ENCODE measurements around the gene UBE2Q1.

DNA sequence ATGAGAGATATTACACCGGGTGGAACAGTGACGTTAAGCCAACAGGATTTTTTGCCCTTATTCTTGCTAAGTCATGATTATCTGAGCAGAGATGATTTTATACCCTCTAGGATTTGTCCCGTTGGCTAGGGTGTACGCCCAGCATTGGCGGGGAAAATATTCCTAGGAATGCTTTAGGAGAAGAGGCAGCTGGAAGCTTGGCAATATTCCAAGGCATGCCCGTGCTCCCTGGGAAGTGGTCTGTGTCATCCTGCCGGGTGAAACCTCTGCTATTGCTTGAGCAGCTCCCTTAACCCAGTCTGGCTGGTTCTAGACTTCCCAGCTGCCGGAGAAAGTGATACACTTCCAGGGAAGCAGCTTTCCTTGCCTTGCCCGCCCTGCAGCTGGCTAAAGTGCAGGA is 25.3 kb upstream of the UBE2Q1 start:
- TF ChIP-seq, protein P1, sequence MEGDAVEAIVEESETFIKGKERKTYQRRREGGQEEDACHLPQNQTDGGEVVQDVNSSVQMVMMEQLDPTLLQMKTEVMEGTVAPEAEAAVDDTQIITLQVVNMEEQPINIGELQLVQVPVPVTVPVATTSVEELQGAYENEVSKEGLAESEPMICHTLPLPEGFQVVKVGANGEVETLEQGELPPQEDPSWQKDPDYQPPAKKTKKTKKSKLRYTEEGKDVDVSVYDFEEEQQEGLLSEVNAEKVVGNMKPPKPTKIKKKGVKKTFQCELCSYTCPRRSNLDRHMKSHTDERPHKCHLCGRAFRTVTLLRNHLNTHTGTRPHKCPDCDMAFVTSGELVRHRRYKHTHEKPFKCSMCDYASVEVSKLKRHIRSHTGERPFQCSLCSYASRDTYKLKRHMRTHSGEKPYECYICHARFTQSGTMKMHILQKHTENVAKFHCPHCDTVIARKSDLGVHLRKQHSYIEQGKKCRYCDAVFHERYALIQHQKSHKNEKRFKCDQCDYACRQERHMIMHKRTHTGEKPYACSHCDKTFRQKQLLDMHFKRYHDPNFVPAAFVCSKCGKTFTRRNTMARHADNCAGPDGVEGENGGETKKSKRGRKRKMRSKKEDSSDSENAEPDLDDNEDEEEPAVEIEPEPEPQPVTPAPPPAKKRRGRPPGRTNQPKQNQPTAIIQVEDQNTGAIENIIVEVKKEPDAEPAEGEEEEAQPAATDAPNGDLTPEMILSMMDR (IDR thresholded peaks at IDR 0.05; ENCODE audit: control extremely low read depth in 1 of 3, insufficient read depth in 1 of 3, low read depth in 1 of 3, low read length in 3 of 3): no peak
- TF ChIP-seq YY1 (IDR thresholded peaks at IDR 0.05; ENCODE audit: low read depth, low read length): no peak
- TF ChIP-seq EZH2 (IDR thresholded peaks at IDR 0.05; ENCODE audit: low read depth, low read length, severe bottlenecking): no peak
- TF ChIP-seq TBP (IDR thresholded peaks at IDR 0.05; ENCODE audit: low read depth, low read length): no peak
- no peak for TF ChIP-seq EGR1 (IDR thresholded peaks at IDR 0.05; ENCODE audit: borderline replicate concordance, low read depth, low read length)
- TF ChIP-seq SP4 (IDR thresholded peaks at IDR 0.05; ENCODE audit: low read length): no peak
- no peak for TF ChIP-seq RAD21 (IDR thresholded peaks at IDR 0.05 in 1 of 2, conservative IDR thresholded peaks at IDR 0.05 in 1 of 2; ENCODE audit: low read depth in 2 of 2, low read length in 2 of 2)
- TF ChIP-seq POLR2A (IDR thresholded peaks at IDR 0.05; ENCODE audit: control extremely low read depth in 1 of 2, low read depth in 2 of 2, low read length in 2 of 2): no peak

All from H1 (cell line).